GM23338 (cell line): ENCODE measurements around the gene VENTX.

Experiments
- CREB1 ChIP-seq: fragments of 250-450 bp; sonication (Bioruptor Pico); IDR thresholded peaks from 2 replicates; pipeline ENCODE4 v1.5.0; 2020; ENCODE audit warnings: low read depth, mild to moderate bottlenecking, moderate library complexity
- EZH2 ChIP-seq: fragments of 200-600 bp; sonication (generic); IDR thresholded peaks from one replicate; pipeline ENCODE4 v1.8.0; 2017; ENCODE audit warnings: antibody characterized with exemption, mild to moderate bottlenecking, low read depth; ENCODE audit not compliant: unreplicated experiment
- EZH2phosphoT487 ChIP-seq: fragments of 200-600 bp; sonication (generic); IDR thresholded peaks from one replicate; pipeline ENCODE4 v1.8.1; 2018; ENCODE audit warnings: antibody characterized with exemption; ENCODE audit not compliant: unreplicated experiment
- POLR2AphosphoS5 ChIP-seq: IDR thresholded peaks from 2 replicates; pipeline ENCODE4 v1.6.1; 2016; ENCODE audit warnings: antibody characterized with exemption, low read depth
- ZNF114 ChIP-seq: fragments of 250-450 bp; sonication (Bioruptor Pico); IDR thresholded peaks from 2 replicates; pipeline ENCODE4 v1.5.0; 2020; ENCODE audit warnings: mild to moderate bottlenecking, moderate library complexity
- TF ChIP-seq, protein P1 (sequence below): IDR thresholded peaks from 2 replicates; pipeline ENCODE4 v1.6.1; 2016; ENCODE audit warnings: antibody characterized with exemption
- TF ChIP-seq, protein P2 (sequence below), 2 experiments: fragments of 200-600 bp in 1 of 2; sonication (generic) in 1 of 2; conservative IDR thresholded peaks; 2 replicates each; pipeline versions ENCODE4 v1.5.1 to v1.6.1; 2016 to 2017; ENCODE audit warnings: antibody characterized with exemption in 2 of 2, low read depth in 2 of 2, mild to moderate bottlenecking in 2 of 2, moderate library complexity in 1 of 2
- TF ChIP-seq, protein P3 (sequence below): IDR thresholded peaks from one replicate; pipeline ENCODE4 v1.6.1; 2018; ENCODE audit warnings: antibody characterized with exemption; ENCODE audit not compliant: unreplicated experiment

DNA sequence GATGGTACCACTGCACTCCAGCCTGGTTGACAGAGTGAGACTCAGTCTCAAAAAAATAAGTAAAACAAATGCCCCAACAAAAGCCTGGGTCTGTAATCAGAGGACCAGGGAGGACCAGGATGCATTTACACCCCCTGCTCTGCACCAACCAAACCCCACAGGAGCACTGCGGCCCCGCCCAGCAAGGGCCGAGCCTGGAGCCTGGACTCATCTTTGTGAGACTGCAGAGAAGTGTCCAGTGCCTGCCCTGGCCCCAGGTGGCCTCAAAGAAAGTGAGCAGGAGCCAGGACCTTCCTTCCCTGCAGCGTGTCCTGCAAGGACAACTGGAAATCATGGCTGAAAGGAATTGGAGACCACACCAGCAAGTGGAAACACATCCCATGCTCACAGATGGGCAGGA is 46.0 kb upstream of the VENTX start:
- TF ChIP-seq, protein P1, sequence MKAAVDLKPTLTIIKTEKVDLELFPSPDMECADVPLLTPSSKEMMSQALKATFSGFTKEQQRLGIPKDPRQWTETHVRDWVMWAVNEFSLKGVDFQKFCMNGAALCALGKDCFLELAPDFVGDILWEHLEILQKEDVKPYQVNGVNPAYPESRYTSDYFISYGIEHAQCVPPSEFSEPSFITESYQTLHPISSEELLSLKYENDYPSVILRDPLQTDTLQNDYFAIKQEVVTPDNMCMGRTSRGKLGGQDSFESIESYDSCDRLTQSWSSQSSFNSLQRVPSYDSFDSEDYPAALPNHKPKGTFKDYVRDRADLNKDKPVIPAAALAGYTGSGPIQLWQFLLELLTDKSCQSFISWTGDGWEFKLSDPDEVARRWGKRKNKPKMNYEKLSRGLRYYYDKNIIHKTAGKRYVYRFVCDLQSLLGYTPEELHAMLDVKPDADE, result no peak
- no peak for TF ChIP-seq POLR2AphosphoS5
- TF ChIP-seq, protein P2, sequence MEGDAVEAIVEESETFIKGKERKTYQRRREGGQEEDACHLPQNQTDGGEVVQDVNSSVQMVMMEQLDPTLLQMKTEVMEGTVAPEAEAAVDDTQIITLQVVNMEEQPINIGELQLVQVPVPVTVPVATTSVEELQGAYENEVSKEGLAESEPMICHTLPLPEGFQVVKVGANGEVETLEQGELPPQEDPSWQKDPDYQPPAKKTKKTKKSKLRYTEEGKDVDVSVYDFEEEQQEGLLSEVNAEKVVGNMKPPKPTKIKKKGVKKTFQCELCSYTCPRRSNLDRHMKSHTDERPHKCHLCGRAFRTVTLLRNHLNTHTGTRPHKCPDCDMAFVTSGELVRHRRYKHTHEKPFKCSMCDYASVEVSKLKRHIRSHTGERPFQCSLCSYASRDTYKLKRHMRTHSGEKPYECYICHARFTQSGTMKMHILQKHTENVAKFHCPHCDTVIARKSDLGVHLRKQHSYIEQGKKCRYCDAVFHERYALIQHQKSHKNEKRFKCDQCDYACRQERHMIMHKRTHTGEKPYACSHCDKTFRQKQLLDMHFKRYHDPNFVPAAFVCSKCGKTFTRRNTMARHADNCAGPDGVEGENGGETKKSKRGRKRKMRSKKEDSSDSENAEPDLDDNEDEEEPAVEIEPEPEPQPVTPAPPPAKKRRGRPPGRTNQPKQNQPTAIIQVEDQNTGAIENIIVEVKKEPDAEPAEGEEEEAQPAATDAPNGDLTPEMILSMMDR (conservative IDR thresholded peaks at IDR 0.05; ENCODE audit: low read depth in 2 of 2), result no peak
- TF ChIP-seq, protein P3, sequence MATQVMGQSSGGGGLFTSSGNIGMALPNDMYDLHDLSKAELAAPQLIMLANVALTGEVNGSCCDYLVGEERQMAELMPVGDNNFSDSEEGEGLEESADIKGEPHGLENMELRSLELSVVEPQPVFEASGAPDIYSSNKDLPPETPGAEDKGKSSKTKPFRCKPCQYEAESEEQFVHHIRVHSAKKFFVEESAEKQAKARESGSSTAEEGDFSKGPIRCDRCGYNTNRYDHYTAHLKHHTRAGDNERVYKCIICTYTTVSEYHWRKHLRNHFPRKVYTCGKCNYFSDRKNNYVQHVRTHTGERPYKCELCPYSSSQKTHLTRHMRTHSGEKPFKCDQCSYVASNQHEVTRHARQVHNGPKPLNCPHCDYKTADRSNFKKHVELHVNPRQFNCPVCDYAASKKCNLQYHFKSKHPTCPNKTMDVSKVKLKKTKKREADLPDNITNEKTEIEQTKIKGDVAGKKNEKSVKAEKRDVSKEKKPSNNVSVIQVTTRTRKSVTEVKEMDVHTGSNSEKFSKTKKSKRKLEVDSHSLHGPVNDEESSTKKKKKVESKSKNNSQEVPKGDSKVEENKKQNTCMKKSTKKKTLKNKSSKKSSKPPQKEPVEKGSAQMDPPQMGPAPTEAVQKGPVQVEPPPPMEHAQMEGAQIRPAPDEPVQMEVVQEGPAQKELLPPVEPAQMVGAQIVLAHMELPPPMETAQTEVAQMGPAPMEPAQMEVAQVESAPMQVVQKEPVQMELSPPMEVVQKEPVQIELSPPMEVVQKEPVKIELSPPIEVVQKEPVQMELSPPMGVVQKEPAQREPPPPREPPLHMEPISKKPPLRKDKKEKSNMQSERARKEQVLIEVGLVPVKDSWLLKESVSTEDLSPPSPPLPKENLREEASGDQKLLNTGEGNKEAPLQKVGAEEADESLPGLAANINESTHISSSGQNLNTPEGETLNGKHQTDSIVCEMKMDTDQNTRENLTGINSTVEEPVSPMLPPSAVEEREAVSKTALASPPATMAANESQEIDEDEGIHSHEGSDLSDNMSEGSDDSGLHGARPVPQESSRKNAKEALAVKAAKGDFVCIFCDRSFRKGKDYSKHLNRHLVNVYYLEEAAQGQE, result no peak
- no peak for TF ChIP-seq CREB1 (CRISPR knock-in tag)
- TF ChIP-seq EZH2, result no peak
- TF ChIP-seq ZNF114 (CRISPR knock-in tag), result no peak
- TF ChIP-seq EZH2phosphoT487, result no peak
